ENCODE measurements around the gene ANKRD13B.

Gene ANKRD13B

GRCh38 chr17:29591737-29592608 is 959 bp upstream of the ANKRD13B start:
- peak overlapping the region; percentile 82 for H3K27ac ChIP-seq (ENCODE audit: extremely low read depth, low read depth, low read length)
- H3K4me1 ChIP-seq (ENCODE audit: control insufficient read depth, insufficient read depth, low read length), result peaks cover 38% of the 10 kb centered on the region
- CTCF ChIA-PET, result interaction anchor here (0.5 to 5.1 kb wide), 52 partner anchors 8 to 1527 kb away, joined by 3 to 74 read pairs (median 4); partner anchors contain the start of genes ABHD15 and TP53I13
- H3K4me3 ChIP-seq (ENCODE audit: low read depth, low read length), result peak overlapping the region; percentile 36
- peaks cover 0 to 3% of the 10 kb centered on the region in 2 experiments; a peak in 1 of 3 replicates for H3K36me3 ChIP-seq (ENCODE audit: control insufficient read depth in 2 of 2, insufficient read depth in 1 of 2, low read length in 2 of 2)
- POLR2A ChIA-PET, result interaction anchor here (1.0 to 2.6 kb wide), 18 partner anchors 11 to 872 kb away, joined by 3 to 28 read pairs (median 6); partner anchors contain the start of genes ABHD15, CORO6, MYO18A and NUFIP2
- H3K9me3 ChIP-seq (ENCODE audit: control insufficient read depth, insufficient read depth, low read depth, low read length), result no peaks in the 10 kb centered on the region
- TF ChIP-seq ZNF518A (tag by site-specific recombination; conservative IDR thresholded peaks at IDR 0.05; ENCODE audit: low read depth) (0 out of 2 replicates have a peak, but pooled peaks have one; percentile 17), SCRT1 (tag by site-specific recombination; IDR thresholded peaks at IDR 0.05; ENCODE audit: borderline replicate concordance) (0 out of 2 replicates have a peak, but pooled peaks have one; percentile 43), ZNF311 (tag by site-specific recombination; IDR thresholded peaks at IDR 0.05; ENCODE audit: borderline replicate concordance) (no peak), BCL11A (tag by site-specific recombination; IDR thresholded peaks at IDR 0.05; ENCODE audit: low read depth) (peak; percentile 48), TSHZ1 (tag by site-specific recombination; IDR thresholded peaks at IDR 0.05; ENCODE audit: borderline replicate concordance) (peak; percentile 43; the same call in 1 of the 2 replicates), PRDM4 (tag by site-specific recombination; IDR thresholded peaks at IDR 0.05) (no peak), ZNF747 (tag by site-specific recombination; IDR thresholded peaks at IDR 0.05) (no peak), ZNF366 (tag by site-specific recombination; conservative IDR thresholded peaks at IDR 0.05) (peak; percentile 99), ZSCAN30 (tag by site-specific recombination; IDR thresholded peaks at IDR 0.05) (peak; percentile 96), ZNF701 (tag by site-specific recombination; IDR thresholded peaks at IDR 0.05) (no peak), ZNF398 (tag by site-specific recombination; IDR thresholded peaks at IDR 0.05) (peak; percentile 83), ZNF48 (tag by site-specific recombination; IDR thresholded peaks at IDR 0.05) (no peak), ZNF211 (tag by site-specific recombination; IDR thresholded peaks at IDR 0.05; ENCODE audit: low read depth) (no peak), ZFHX2 (tag by site-specific recombination; conservative IDR thresholded peaks at IDR 0.05) (peak; percentile 91), RBAK (tag by site-specific recombination; IDR thresholded peaks at IDR 0.05) (no peak), TRIM28 (IDR thresholded peaks at IDR 0.05; ENCODE audit: borderline replicate concordance, low read length) (no peak), EGR2 (tag by site-specific recombination; IDR thresholded peaks at IDR 0.05; ENCODE audit: low read depth) (peak; percentile 91), PRDM10 (tag by site-specific recombination; IDR thresholded peaks at IDR 0.05) (peak; percentile 94), ZNF155 (tag by site-specific recombination; IDR thresholded peaks at IDR 0.05) (no peak)
